MM.1S (cell line): ENCODE results near the gene EGLN1.

Experiments
- DNase-seq: peaks from one replicate; pipeline ENCODE4 v3.0.0-alpha.2; 2015
- H2AFZ ChIP-seq: fragments of 300-600 bp; sonication (generic); 2 replicates; pipeline ENCODE4 v1.6.0; 2016; ENCODE audit warnings: antibody characterized with exemption, low read length
- H3F3A ChIP-seq: fragments of 300-600 bp; sonication (generic); 2 replicates; pipeline ENCODE4 v1.6.1; 2016; ENCODE audit warnings: mild to moderate bottlenecking, antibody characterized with exemption, low read length, moderate library complexity, mixed read lengths; ENCODE audit not compliant: insufficient read depth
- H3K27ac ChIP-seq: fragments of 300-600 bp; sonication (generic); 2 replicates; pipeline ENCODE4 v1.5.1; 2016; ENCODE audit warnings: mild to moderate bottlenecking, low read length
- H3K27me3 ChIP-seq: fragments of 300-600 bp; sonication (generic); replicated peaks from 2 replicates; pipeline ENCODE4 v1.6.0; 2016; ENCODE audit warnings: low read length; ENCODE audit not compliant: insufficient read depth
- H3K36me3 ChIP-seq: fragments of 300-600 bp; sonication (generic); replicated peaks from 2 replicates; pipeline ENCODE4 v1.6.1; 2016; ENCODE audit warnings: mild to moderate bottlenecking, low read length, mixed read lengths; ENCODE audit not compliant: insufficient read depth
- H3K4me1 ChIP-seq: fragments of 300-600 bp; sonication (generic); 2 replicates; pipeline ENCODE4 v1.6.1; 2016; ENCODE audit warnings: low read length, mixed read lengths
- H3K4me2 ChIP-seq: fragments of 300-600 bp; sonication (generic); 2 replicates; pipeline ENCODE4 v1.6.0; 2016; ENCODE audit warnings: low read depth, low read length
- H3K4me3 ChIP-seq: fragments of 300-600 bp; sonication (generic); 2 replicates; pipeline ENCODE4 v1.5.1; 2016; ENCODE audit warnings: low read length, mixed read lengths
- H3K79me2 ChIP-seq: fragments of 300-600 bp; sonication (generic); 2 replicates; pipeline ENCODE4 v1.6.1; 2016; ENCODE audit warnings: mixed run types, low read length, mixed read lengths
- H3K9ac ChIP-seq: fragments of 300-600 bp; sonication (generic); 2 replicates; pipeline ENCODE4 v1.6.1; 2016; ENCODE audit warnings: low read length, mixed read lengths
- H3K9me2 ChIP-seq: fragments of 300-600 bp; sonication (generic); replicated peaks from 2 replicates; pipeline ENCODE4 v1.6.1; 2016; ENCODE audit warnings: mild to moderate bottlenecking, low read length, mixed read lengths; ENCODE audit not compliant: insufficient read depth
- H3K9me3 ChIP-seq: fragments of 300-600 bp; sonication (generic); replicated peaks from 2 replicates; pipeline ENCODE4 v1.6.1; 2016; ENCODE audit warnings: mild to moderate bottlenecking, low read length, mixed read lengths; ENCODE audit not compliant: insufficient read depth
- H4K20me1 ChIP-seq: fragments of 300-600 bp; sonication (generic); 2 replicates; pipeline ENCODE4 v1.6.1; 2016; ENCODE audit warnings: mild to moderate bottlenecking, low read length, moderate library complexity, mixed read lengths; ENCODE audit not compliant: insufficient read depth
- EZH2 ChIP-seq: fragments of 300-600 bp; sonication (generic); optimal IDR thresholded peaks from 2 replicates; pipeline ENCODE3; 2017; ENCODE audit warnings: low read depth, mild to moderate bottlenecking, antibody characterized with exemption, low read length, mixed read lengths
- EZH2phosphoT487 ChIP-seq: fragments of 300-600 bp; sonication (generic); IDR thresholded peaks from 2 replicates; pipeline ENCODE4 v1.6.1; 2018; ENCODE audit warnings: antibody characterized with exemption, low read length
- TF ChIP-seq, protein P1 (sequence below): fragments of 300-600 bp; sonication (generic); IDR thresholded peaks from 2 replicates; pipeline ENCODE4 v1.5.1; 2016; ENCODE audit warnings: antibody characterized with exemption, low read length, mixed read lengths

The EGLN1 gene

GRCh38 chr1:231416901-231417300, 5.2 kb downstream of the EGLN1 start:
- Histone ChIP-seq H3K27me3 (no peaks in the 10 kb centered on the region), H3K9me2 (no peaks in the 10 kb centered on the region), H3K36me3 (no peaks in the 10 kb centered on the region), H3K27ac (no peak overlapping the region), H2AFZ (no peak overlapping the region), H4K20me1 (no peaks in the 10 kb centered on the region), H3K4me2 (peak overlapping the region; percentile 6; the same call in 1 of the 2 replicates), H3K4me3 (no peak overlapping the region), H3K79me2 (peaks cover 93% of the 10 kb centered on the region), H3K4me1 (peaks cover 24% of the 10 kb centered on the region), H3F3A (peaks cover 15% of the 10 kb centered on the region), H3K9ac (no peak overlapping the region), H3K9me3 (no peaks in the 10 kb centered on the region)
- TF ChIP-seq, protein P1, sequence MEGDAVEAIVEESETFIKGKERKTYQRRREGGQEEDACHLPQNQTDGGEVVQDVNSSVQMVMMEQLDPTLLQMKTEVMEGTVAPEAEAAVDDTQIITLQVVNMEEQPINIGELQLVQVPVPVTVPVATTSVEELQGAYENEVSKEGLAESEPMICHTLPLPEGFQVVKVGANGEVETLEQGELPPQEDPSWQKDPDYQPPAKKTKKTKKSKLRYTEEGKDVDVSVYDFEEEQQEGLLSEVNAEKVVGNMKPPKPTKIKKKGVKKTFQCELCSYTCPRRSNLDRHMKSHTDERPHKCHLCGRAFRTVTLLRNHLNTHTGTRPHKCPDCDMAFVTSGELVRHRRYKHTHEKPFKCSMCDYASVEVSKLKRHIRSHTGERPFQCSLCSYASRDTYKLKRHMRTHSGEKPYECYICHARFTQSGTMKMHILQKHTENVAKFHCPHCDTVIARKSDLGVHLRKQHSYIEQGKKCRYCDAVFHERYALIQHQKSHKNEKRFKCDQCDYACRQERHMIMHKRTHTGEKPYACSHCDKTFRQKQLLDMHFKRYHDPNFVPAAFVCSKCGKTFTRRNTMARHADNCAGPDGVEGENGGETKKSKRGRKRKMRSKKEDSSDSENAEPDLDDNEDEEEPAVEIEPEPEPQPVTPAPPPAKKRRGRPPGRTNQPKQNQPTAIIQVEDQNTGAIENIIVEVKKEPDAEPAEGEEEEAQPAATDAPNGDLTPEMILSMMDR, result no peak
- no peak for TF ChIP-seq EZH2
- no peak for TF ChIP-seq EZH2phosphoT487
- peak; percentile 57 for DNase-seq

DNA sequence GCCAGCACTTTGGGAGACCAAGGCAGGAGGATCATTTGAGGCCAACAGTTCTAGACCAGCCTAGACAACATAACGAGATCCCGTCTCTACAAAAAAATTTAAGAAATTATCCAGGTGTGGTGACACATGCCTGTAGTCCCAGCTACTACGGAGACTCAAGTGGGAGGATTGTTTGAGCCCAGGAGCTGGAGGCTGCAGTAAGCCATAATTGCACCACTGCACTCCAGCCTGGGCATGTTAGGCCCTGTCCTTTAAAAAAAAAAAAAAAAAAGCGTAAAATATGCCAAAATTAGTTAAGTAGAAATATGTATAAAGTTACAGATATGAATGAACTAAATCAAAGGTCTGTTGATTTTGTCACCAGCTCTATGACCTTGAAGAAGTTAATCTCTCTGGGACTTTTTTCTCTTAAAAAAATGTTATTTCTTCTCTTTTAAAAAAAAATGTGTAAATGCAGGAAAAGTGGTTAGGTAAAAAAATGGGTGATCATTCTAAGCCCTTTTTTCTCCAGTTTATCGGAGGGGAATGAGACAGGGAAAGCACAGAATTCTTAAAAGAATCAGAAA, 7.0 kb downstream of the EGLN1 start:
- no peaks in the 10 kb centered on the region for H3K36me3 ChIP-seq
- H3K4me2 ChIP-seq, result no peak overlapping the region
- H3K9me2 ChIP-seq, result no peaks in the 10 kb centered on the region
- peaks cover 24% of the 10 kb centered on the region for H3K4me1 ChIP-seq
- no peaks in the 10 kb centered on the region for H3K27me3 ChIP-seq
- no peaks in the 10 kb centered on the region for H3K9me3 ChIP-seq
- H3K9ac ChIP-seq, result no peak overlapping the region
- H3K4me3 ChIP-seq, result no peak overlapping the region
- no peak overlapping the region for H2AFZ ChIP-seq
- peaks cover 98% of the 10 kb centered on the region for H3K79me2 ChIP-seq
- H4K20me1 ChIP-seq, result no peaks in the 10 kb centered on the region
- TF ChIP-seq EZH2 (no peak), EZH2phosphoT487 (no peak)
- TF ChIP-seq, protein P1, result no peak
- H3F3A ChIP-seq, result peaks cover 5% of the 10 kb centered on the region; the same call in 1 of the 2 replicates
- DNase-seq, result no peak
- H3K27ac ChIP-seq, result no peak overlapping the region

DNA sequence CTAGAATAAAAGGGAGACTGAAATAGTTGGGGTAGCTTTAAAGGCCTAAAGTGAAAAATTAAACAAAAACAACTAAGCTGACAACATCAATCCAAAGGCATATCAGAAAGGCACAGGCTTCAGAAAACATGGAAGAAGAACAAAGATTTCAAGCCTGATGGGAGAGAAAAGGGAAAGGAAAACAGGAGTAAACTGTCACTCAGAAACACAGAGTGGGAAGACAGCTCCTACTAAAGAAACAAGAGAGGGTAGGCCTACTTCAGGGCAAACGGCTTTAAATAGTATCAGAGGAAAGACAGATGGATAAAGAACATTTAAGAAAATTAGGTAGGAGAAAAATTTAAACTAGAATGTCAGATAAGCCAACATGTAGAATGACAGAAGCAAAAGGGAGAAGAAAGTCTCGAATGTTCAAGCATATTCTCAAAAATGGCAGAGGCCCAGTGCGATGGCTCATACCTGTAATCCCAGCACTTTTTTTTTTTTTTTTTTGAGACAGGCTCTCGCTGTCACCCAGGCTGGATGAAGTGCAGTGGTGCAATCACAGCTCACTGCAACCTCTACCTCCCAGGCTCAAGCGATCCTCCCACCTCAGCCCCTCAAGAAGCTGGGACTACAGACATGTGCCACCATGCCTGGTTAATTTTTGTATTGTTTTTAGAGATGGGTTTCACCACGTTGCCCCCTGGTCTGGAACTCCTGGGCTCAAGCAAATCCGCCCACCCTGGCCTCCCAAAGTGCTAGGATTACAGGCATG, 7.6 kb downstream of the EGLN1 start:
- no peaks in the 10 kb centered on the region for H3K9me3 ChIP-seq
- no peak overlapping the region for H3K9ac ChIP-seq
- no peak for DNase-seq
- H3K27ac ChIP-seq, result no peak overlapping the region
- peaks cover 98% of the 10 kb centered on the region for H3K79me2 ChIP-seq
- H4K20me1 ChIP-seq, result no peaks in the 10 kb centered on the region
- no peaks in the 10 kb centered on the region for H3K9me2 ChIP-seq
- peaks cover 24% of the 10 kb centered on the region for H3K4me1 ChIP-seq
- no peaks in the 10 kb centered on the region for H3K27me3 ChIP-seq
- H3K36me3 ChIP-seq, result no peaks in the 10 kb centered on the region
- no peak overlapping the region for H3K4me2 ChIP-seq
- no peaks in the 10 kb centered on the region for H3F3A ChIP-seq
- TF ChIP-seq EZH2phosphoT487, result no peak
- TF ChIP-seq, protein P1, result no peak
- no peak for TF ChIP-seq EZH2
- H2AFZ ChIP-seq, result no peak overlapping the region
- H3K4me3 ChIP-seq, result no peak overlapping the region
